Measurements from ENCODE around the gene POU2F2.
"Not testable (repeated sequence)": the region's sequence is repeated elsewhere in the genome, so short reads cannot be mapped to it uniquely, and the experiment has no call there.

POU2F2 gene

GRCh38 chr19:42042455-42043170 is 89.6 kb downstream of the POU2F2 start:
- H3K27ac ChIP-seq (ENCODE audit: low read length) = no peak overlapping the region
- H3K4me3 ChIP-seq (ENCODE audit: low read depth in 1 of 2, low read length in 2 of 2) = no peak overlapping the region
- no peaks in the 10 kb centered on the region for H3K27me3 ChIP-seq (ENCODE audit: low read depth, low read length)
- no peaks in the 10 kb centered on the region for H3K9me3 ChIP-seq (ENCODE audit: control insufficient read depth in 1 of 2, low read length in 2 of 2)
- peaks cover 0 to 55% of the 10 kb centered on the region in 2 donors for H3K36me3 ChIP-seq (ENCODE audit: control insufficient read depth in 1 of 2, insufficient read depth in 2 of 2, low read length in 2 of 2)
- no peaks in the 10 kb centered on the region for H3K4me1 ChIP-seq (ENCODE audit: control insufficient read depth in 1 of 2, insufficient read depth in 2 of 2, low read length in 2 of 2)

- not testable (repeated sequence) for H3K9me3 ChIP-seq (ENCODE audit: control insufficient read depth in 1 of 2, low read length in 2 of 2); H3K4me3 ChIP-seq (ENCODE audit: low read depth in 1 of 2, low read length in 2 of 2); H3K27ac ChIP-seq (ENCODE audit: low read length); H3K4me1 ChIP-seq (ENCODE audit: control insufficient read depth in 1 of 2, insufficient read depth in 2 of 2, low read length in 2 of 2); H3K27me3 ChIP-seq (ENCODE audit: low read depth, low read length)
- peaks cover 0 to 52% of the 10 kb centered on the region in 2 donors for H3K36me3 ChIP-seq (ENCODE audit: control insufficient read depth in 1 of 2, insufficient read depth in 2 of 2, low read length in 2 of 2)
Observed at GRCh38 chr19:42040491-42040890, 91.8 kb downstream of the POU2F2 start.

- Histone ChIP-seq H3K4me3 (ENCODE audit: low read depth in 1 of 2, low read length in 2 of 2) (no peak overlapping the region), H3K27me3 (ENCODE audit: low read depth, low read length) (no peaks in the 10 kb centered on the region), H3K36me3 (ENCODE audit: control insufficient read depth in 1 of 2, insufficient read depth in 2 of 2, low read length in 2 of 2) (peaks cover 0 to 47% of the 10 kb centered on the region in 2 donors), H3K27ac (ENCODE audit: low read length) (no peak overlapping the region), H3K4me1 (ENCODE audit: control insufficient read depth in 1 of 2, insufficient read depth in 2 of 2, low read length in 2 of 2) (no peaks in the 10 kb centered on the region), H3K9me3 (ENCODE audit: control insufficient read depth in 1 of 2, low read length in 2 of 2) (no peaks in the 10 kb centered on the region)
Observed at GRCh38 chr19:42040031-42040430, 92.2 kb downstream of the POU2F2 start.

- Histone ChIP-seq H3K4me3 (ENCODE audit: low read depth in 1 of 2, low read length in 2 of 2) (no peak overlapping the region), H3K36me3 (ENCODE audit: control insufficient read depth in 1 of 2, insufficient read depth in 2 of 2, low read length in 2 of 2) (peaks cover 0 to 39% of the 10 kb centered on the region in 2 donors), H3K27ac (ENCODE audit: low read length) (no peak overlapping the region), H3K9me3 (ENCODE audit: control insufficient read depth in 1 of 2, low read length in 2 of 2) (no peaks in the 10 kb centered on the region), H3K27me3 (ENCODE audit: low read depth, low read length) (no peaks in the 10 kb centered on the region), H3K4me1 (ENCODE audit: control insufficient read depth in 1 of 2, insufficient read depth in 2 of 2, low read length in 2 of 2) (no peaks in the 10 kb centered on the region)
Observed at GRCh38 chr19:42038666-42039065, 93.6 kb downstream of the POU2F2 start.

GRCh38 chr19:42037649-42038048 is 94.6 kb downstream of the POU2F2 start:
- peaks cover 0 to 35% of the 10 kb centered on the region in 2 donors for H3K36me3 ChIP-seq (ENCODE audit: control insufficient read depth in 1 of 2, insufficient read depth in 2 of 2, low read length in 2 of 2)
- no peak overlapping the region for H3K27ac ChIP-seq (ENCODE audit: low read length)

More at GRCh38 chr19:42037649-42038048, 94.6 kb downstream of the POU2F2 start:
- H3K9me3 ChIP-seq (ENCODE audit: control insufficient read depth in 1 of 2, low read length in 2 of 2) = no peaks in the 10 kb centered on the region
- H3K27me3 ChIP-seq (ENCODE audit: low read depth, low read length) = no peaks in the 10 kb centered on the region
- no peak overlapping the region for H3K4me3 ChIP-seq (ENCODE audit: low read depth in 1 of 2, low read length in 2 of 2)
- no peaks in the 10 kb centered on the region for H3K4me1 ChIP-seq (ENCODE audit: control insufficient read depth in 1 of 2, insufficient read depth in 2 of 2, low read length in 2 of 2)
